Chondrocyte (in vitro differentiated cells): ENCODE measurements around the gene IL17RD. TPM values are rescaled to one million over a fixed set of nuclear protein-coding genes. Genes with fewer than 3 reads are reported as not detected.

ENCODE experiments used
- DNase-seq: peaks from one replicate; pipeline ENCODE4 v3.0.0; 2021; ENCODE audit warnings: mixed read lengths, low spot score
- H3K27ac Mint-ChIP-seq: one replicate; pipeline ENCODE4 v1.8.0; 2021; ENCODE audit warnings: mild to moderate bottlenecking, moderate library complexity, mixed read lengths; ENCODE audit not compliant: unreplicated experiment
- H3K27me3 Mint-ChIP-seq: 2 replicates; pipeline ENCODE4 v1.8.0; 2021; ENCODE audit warnings: low read depth, mixed read lengths
- H3K36me3 Mint-ChIP-seq: 2 replicates; pipeline ENCODE4 v1.8.0; 2021; ENCODE audit warnings: low read depth, mixed read lengths
- H3K4me1 Mint-ChIP-seq: 2 replicates; pipeline ENCODE4 v1.8.0; 2021; ENCODE audit warnings: low read depth, mild to moderate bottlenecking, mixed read lengths
- H3K4me3 Mint-ChIP-seq: one replicate; pipeline ENCODE4 v1.8.0; 2021; ENCODE audit warnings: mild to moderate bottlenecking, moderate library complexity, mixed read lengths; ENCODE audit not compliant: unreplicated experiment
- H3K9me3 Mint-ChIP-seq: 2 replicates; pipeline ENCODE4 v1.8.0; 2021; ENCODE audit warnings: low read depth, mixed read lengths
- CTCF ChIP-seq: fragments of 200-600 bp; sonication (generic); IDR thresholded peaks from 2 replicates; pipeline ENCODE4 v1.5.0; 2021; ENCODE audit warnings: antibody characterized with exemption, mild to moderate bottlenecking, moderate library complexity
- total RNA-seq: library from RNA; stranded (reverse); gene quantifications from 3 replicates; pipeline ENCODE4 v1.2.1, GENCODE V29; 2021

The IL17RD gene
- total RNA-seq, 1 donor from 2014 or later = 6.3 TPM

- Mint-ChIP-seq H3K27me3 (no peaks in the 10 kb centered on the region), H3K4me3 (no peak overlapping the region), H3K4me1 (peaks cover 22% of the 10 kb centered on the region), H3K27ac (no peak overlapping the region), H3K36me3 (no peaks in the 10 kb centered on the region), H3K9me3 (no peaks in the 10 kb centered on the region)
- DNase-seq = no peak
- TF ChIP-seq CTCF = no peak
These were observed 18.1 kb downstream of the IL17RD start for GRCh38 chr3:57147071-57147470.

GRCh38 chr3:57145852-57146251, 19.3 kb downstream of the IL17RD start:
- no peak for TF ChIP-seq CTCF
- no peaks in the 10 kb centered on the region for H3K36me3 Mint-ChIP-seq
- no peaks in the 10 kb centered on the region for H3K9me3 Mint-ChIP-seq
- H3K27me3 Mint-ChIP-seq = no peaks in the 10 kb centered on the region
- no peak for DNase-seq
- no peak overlapping the region for H3K27ac Mint-ChIP-seq
- H3K4me3 Mint-ChIP-seq = no peak overlapping the region
- H3K4me1 Mint-ChIP-seq = peaks cover 10% of the 10 kb centered on the region

GRCh38 chr3:57144952-57145351, 20.2 kb downstream of the IL17RD start:
- Mint-ChIP-seq H3K27me3 (no peaks in the 10 kb centered on the region), H3K27ac (no peak overlapping the region), H3K36me3 (no peaks in the 10 kb centered on the region), H3K4me1 (peaks cover 1% of the 10 kb centered on the region), H3K9me3 (no peaks in the 10 kb centered on the region), H3K4me3 (no peak overlapping the region)
- TF ChIP-seq CTCF = no peak
- DNase-seq = no peak

- Mint-ChIP-seq H3K4me3 (no peak overlapping the region), H3K36me3 (no peaks in the 10 kb centered on the region), H3K27me3 (no peaks in the 10 kb centered on the region), H3K27ac (no peak overlapping the region), H3K4me1 (no peaks in the 10 kb centered on the region), H3K9me3 (no peaks in the 10 kb centered on the region)
- DNase-seq = no peak
- TF ChIP-seq CTCF = no peak
These were observed 21.2 kb downstream of the IL17RD start for GRCh38 chr3:57143886-57144459.

- no peak overlapping the region for H3K4me3 Mint-ChIP-seq
- H3K27ac Mint-ChIP-seq = no peak overlapping the region
- no peaks in the 10 kb centered on the region for H3K9me3 Mint-ChIP-seq
- TF ChIP-seq CTCF = no peak
- no peaks in the 10 kb centered on the region for H3K27me3 Mint-ChIP-seq
- no peak for DNase-seq
- no peaks in the 10 kb centered on the region for H3K4me1 Mint-ChIP-seq
- H3K36me3 Mint-ChIP-seq = no peaks in the 10 kb centered on the region
These were observed 22.8 kb downstream of the IL17RD start for GRCh38 chr3:57142411-57142723.
